AG09319 (cell line): ENCODE results near the gene CHCT1.

Source experiments
- DNase-seq: peaks from one replicate; pipeline ENCODE4 v3.0.0-alpha.2; 2010; ENCODE audit warnings: low read depth; ENCODE audit errors: extremely low read depth
- TF ChIP-seq, protein P1 (sequence below): IDR thresholded peaks from 2 replicates; pipeline ENCODE4 v1.5.1; 2011; ENCODE audit warnings: low read depth, mild to moderate bottlenecking, inconsistent platforms, low read length, moderate library complexity

Gene CHCT1

DNA sequence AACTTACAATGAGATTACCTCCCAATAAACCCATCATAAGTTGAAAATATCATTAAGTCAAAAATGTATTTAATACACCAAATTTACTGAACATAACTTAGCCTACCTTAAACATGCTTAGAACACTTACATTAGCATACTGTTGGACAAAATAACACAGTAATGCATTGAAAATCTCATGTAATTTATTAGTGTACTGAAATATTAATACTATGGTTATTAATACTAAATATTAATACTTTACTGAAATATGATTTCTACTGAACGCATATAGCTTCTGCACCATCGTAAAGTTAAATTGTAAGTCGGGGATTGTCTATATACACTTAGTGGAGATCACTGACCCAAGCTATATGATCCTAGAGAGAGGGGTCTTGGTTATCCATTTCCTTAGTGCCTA, 34.6 kb upstream of the CHCT1 start:
- DNase-seq: no peak
- TF ChIP-seq, protein P1, sequence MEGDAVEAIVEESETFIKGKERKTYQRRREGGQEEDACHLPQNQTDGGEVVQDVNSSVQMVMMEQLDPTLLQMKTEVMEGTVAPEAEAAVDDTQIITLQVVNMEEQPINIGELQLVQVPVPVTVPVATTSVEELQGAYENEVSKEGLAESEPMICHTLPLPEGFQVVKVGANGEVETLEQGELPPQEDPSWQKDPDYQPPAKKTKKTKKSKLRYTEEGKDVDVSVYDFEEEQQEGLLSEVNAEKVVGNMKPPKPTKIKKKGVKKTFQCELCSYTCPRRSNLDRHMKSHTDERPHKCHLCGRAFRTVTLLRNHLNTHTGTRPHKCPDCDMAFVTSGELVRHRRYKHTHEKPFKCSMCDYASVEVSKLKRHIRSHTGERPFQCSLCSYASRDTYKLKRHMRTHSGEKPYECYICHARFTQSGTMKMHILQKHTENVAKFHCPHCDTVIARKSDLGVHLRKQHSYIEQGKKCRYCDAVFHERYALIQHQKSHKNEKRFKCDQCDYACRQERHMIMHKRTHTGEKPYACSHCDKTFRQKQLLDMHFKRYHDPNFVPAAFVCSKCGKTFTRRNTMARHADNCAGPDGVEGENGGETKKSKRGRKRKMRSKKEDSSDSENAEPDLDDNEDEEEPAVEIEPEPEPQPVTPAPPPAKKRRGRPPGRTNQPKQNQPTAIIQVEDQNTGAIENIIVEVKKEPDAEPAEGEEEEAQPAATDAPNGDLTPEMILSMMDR: no peak

DNA sequence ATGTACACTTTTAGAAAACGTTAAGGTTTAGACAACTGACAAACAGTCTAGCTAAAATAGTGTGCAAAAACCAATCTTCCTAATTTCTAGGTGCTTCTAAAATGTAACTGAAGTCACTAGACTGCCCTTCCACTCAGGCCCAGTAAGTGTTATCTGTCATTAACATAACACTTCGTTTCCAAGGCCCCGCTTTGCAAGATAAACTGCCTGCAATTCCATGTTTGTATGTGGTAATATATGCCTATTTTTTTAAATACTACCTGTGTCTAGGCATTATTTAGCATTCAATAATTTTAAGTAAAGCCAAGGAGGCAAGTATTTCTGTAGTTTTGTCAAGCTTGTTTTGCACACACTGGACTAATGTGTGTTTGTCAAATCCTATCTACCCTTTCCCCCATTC, 33.5 kb upstream of the CHCT1 start:
- TF ChIP-seq, protein P1: no peak
- no peak for DNase-seq

DNA sequence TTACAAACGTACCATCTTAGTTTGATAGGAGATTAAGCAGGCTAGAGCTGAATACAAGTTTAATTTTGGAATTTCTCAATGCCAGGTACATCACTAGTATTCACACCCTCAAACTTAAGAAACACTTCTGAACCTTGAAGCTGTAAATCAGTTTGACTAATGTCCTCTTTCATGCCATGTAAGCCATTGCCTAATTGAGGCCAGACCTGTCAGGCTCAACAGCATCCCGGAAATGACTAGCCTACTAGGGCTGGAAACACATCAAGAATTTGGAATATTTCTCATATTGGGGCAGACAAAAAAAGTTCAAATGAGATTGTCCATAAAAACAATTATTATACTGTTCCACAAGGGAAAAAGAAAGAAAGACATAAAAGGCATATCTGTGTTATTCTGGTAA, 32.1 kb upstream of the CHCT1 start:
- no peak for DNase-seq
- TF ChIP-seq, protein P1: no peak

DNA sequence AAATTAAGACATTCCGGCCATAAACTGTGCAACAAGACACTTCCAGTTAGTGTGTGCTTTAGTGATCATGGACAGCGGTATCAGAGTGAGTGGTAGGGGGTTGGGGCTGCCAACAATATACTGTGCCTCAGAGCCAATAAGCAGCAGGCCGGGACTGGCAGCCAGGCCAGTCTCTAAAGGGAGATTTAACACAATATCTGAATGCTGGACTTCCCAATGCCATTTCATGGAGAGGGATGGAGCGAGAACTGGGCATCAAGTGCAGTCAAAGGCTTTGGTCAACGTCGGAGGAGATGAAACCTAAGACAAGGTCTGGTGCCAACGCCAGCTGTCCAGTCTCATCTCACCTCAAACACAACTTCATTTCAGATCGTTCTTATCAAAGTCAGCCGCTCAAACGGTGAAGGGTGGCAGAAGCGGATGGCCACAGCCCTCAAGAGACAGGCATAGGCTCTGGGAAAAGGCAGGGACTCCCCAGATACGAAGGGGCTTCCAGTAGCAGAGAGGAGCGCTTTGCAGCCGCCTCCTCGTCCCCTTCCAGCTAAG, 31.3 kb upstream of the CHCT1 start:
- TF ChIP-seq, protein P1: no peak
- DNase-seq: no peak

DNA sequence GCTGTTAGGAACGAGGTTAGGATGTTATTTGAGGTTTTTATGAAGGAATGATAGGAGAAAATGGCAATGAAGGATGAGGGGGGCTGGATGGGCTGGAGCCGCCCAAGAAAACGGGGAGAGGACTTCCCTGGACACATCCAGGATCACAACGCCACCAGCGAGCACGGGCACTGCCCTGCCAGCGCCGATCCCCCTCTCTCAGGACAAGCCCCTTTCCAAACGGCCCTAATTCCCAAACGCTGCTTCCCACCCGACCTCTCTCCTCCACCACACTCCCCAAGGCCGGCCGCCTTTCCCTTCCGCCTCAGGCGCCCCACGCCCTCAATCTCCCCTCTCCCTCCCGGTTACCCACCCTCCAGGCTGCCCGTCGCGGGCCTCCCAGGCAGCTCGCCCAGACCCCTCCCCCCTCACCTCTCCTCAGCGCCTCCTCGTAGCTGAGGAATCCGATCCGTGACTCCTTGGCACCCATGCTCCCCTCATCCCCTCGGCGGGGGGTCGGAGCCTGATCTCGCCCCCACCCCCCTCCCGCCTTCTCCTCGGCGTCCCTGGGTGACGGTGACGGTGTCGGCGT, 30.7 kb upstream of the CHCT1 start:
- no peak for DNase-seq
- TF ChIP-seq, protein P1: no peak

DNA sequence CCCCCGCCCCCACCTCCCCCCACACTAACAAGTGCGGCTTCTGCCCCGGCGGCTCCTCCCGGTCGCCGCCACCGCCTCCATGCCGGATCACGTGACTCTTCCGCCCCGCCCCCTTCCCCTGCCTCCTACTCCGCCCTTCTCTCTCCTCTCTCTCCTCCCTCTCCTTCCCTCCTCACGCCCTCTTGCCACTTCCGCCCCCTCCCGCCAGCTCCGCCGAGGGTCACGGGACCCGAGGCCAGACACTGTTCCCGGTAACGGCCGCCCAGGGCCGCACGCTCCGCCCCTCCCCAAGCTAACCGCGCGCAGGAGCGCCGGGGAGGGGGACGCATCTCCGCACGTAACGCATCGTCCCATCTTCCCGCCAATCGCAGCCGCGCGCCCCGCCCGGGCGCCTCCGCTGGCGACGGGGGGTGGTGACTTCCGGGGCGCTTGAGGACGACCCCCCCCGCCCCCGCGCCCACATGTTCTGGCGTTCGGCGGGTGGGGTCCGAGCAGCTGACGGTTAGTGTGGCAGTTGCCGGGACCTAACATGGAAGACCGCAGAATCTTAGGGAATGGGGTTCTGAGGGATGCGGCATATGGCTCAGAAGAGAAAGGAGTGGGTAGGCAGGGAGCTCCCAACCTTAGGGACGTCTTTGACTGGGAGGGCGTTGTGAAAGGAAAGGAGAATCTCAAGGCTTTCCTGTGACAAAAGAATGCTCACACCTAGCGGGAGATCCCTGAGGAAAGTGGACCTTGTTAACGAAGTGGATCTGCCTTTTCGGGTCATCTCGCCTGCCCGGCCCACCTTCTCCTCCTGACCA, 30.0 kb upstream of the CHCT1 start, which contains the start of gene USP32:
Gene USP32, minus strand, starts transcription at position 92 of the 803 bp plus-strand sequence. CDS start 194 bp downstream, outside the sequence.
- DNase-seq: peak; percentile 98
- TF ChIP-seq, protein P1: no peak; the same call in 1 of the 2 replicates
